Endothelial cell of umbilical vein (primary cell): Measurements from ENCODE around the gene HOXB3. TPM values are rescaled to one million over a fixed set of nuclear protein-coding genes. Genes with fewer than 3 reads are reported as not detected.

Experiments
- BruUV-seq: library from RNA; stranded (reverse); fragments of 400-500 nt; replicated peaks from 2 replicates; lab custom pipeline; 2021; lab: Mats Ljungman, UMichigan
- CTCF ChIA-PET: fragments of 300-600, 350-600 bp; sonication (Branson Sonifier 250); formaldehyde crosslinking; loops from one replicate; lab custom pipeline; 2021; ENCODE audit warnings: antibody characterized with exemption, inconsistent platforms; lab: Charles Lee
- POLR2A ChIA-PET: fragments of 300-600, 350-600 bp; sonication (Branson Sonifier 250); formaldehyde crosslinking; loops from one replicate; lab custom pipeline; 2021; ENCODE audit warnings: antibody characterized with exemption, inconsistent platforms; lab: Charles Lee
- DNase-seq: peaks from one replicate; pipeline ENCODE4 v3.0.0-alpha.2; 2011; ENCODE audit warnings: low read depth, low spot score
- FAIRE-seq: peaks from 2 replicates; lab custom pipeline; 2011; peaks lifted over from hg19 to GRCh38; lab: Jason Lieb, UNC
- H2AFZ ChIP-seq: 2 replicates; pipeline ENCODE4 v1.6.0; 2012; ENCODE audit warnings: low read depth, low read length, control low read depth, inconsistent platforms
- H3K27ac ChIP-seq: 2 replicates; pipeline ENCODE4 v1.5.1; 2011; ENCODE audit warnings: low read depth, mild to moderate bottlenecking, control low read depth, low read length, moderate library complexity; ENCODE audit not compliant: insufficient read depth
- H3K27me3 ChIP-seq, 2 experiments: 2 replicates each; pipeline versions ENCODE4 v1.6.0 to v1.6.1; 2011; ENCODE audit warnings: low read length in 2 of 2, mixed read lengths in 1 of 2; ENCODE audit not compliant: control insufficient read depth in 2 of 2, insufficient read depth in 2 of 2
- H3K36me3 ChIP-seq, 2 experiments: 2 replicates in 1 of 2; 3 replicates in 1 of 2; pipeline ENCODE4 v1.5.1; 2011; ENCODE audit warnings: low read length in 2 of 2, mild to moderate bottlenecking in 1 of 2, moderate library complexity in 1 of 2; ENCODE audit not compliant: control insufficient read depth in 2 of 2, insufficient read depth in 2 of 2; ENCODE audit errors: extremely low read depth in 1 of 2
- H3K4me1 ChIP-seq: 3 replicates; pipeline ENCODE4 v1.5.1; 2011; ENCODE audit warnings: mild to moderate bottlenecking, low read length; ENCODE audit not compliant: control insufficient read depth, insufficient read depth; ENCODE audit errors: extremely low read depth
- H3K4me2 ChIP-seq: 2 replicates; pipeline ENCODE4 v1.6.1; 2011; ENCODE audit warnings: low read length, control low read depth, mixed read lengths; ENCODE audit not compliant: insufficient read depth
- H3K4me3 ChIP-seq, 3 experiments: fragments of 200-600 bp in 1 of 3; sonication (generic), shearing (Covaris generic) in 1 of 3; replicated peaks in 1 of 3; 2 replicates each; pipeline ENCODE4 v1.5.1; 2011 to 2016; ENCODE audit warnings: control low read depth in 3 of 3, low read length in 3 of 3, mild to moderate bottlenecking in 2 of 3, inconsistent platforms in 1 of 3, low read depth in 1 of 3, moderate library complexity in 1 of 3; ENCODE audit not compliant: insufficient read depth in 1 of 3
- H3K79me2 ChIP-seq: 2 replicates; pipeline ENCODE4 v1.6.0; 2012; ENCODE audit warnings: low read length, inconsistent platforms; ENCODE audit not compliant: control insufficient read depth, insufficient read depth
- H3K9ac ChIP-seq: replicated peaks from 2 replicates; pipeline ENCODE3; 2011; ENCODE audit warnings: low read length, control low read depth; ENCODE audit not compliant: insufficient read depth; ENCODE audit errors: extremely low read depth
- H3K9me1 ChIP-seq: replicated peaks from 3 replicates; pipeline ENCODE4 v1.6.0; 2011; ENCODE audit warnings: mild to moderate bottlenecking, low read length; ENCODE audit not compliant: control insufficient read depth, insufficient read depth; ENCODE audit errors: extremely low read depth
- H3K9me3 ChIP-seq: replicated peaks from 2 replicates; pipeline ENCODE4 v1.5.1; 2012; ENCODE audit warnings: low read length, inconsistent platforms; ENCODE audit not compliant: control insufficient read depth, insufficient read depth
- H4K20me1 ChIP-seq: replicated peaks from 2 replicates; pipeline ENCODE3; 2011; ENCODE audit warnings: mild to moderate bottlenecking, low read length; ENCODE audit not compliant: control insufficient read depth, insufficient read depth; ENCODE audit errors: extremely low read depth
- EZH2 ChIP-seq: IDR thresholded peaks from 2 replicates; pipeline ENCODE4 v1.6.1; 2012; ENCODE audit warnings: borderline replicate concordance, low read depth, mild to moderate bottlenecking, moderate library complexity, low read length, inconsistent platforms; ENCODE audit not compliant: severe bottlenecking
- FOS ChIP-seq: IDR thresholded peaks from 2 replicates; pipeline ENCODE4 v1.6.1; 2011; ENCODE audit warnings: mild to moderate bottlenecking, low read length, moderate library complexity, borderline replicate concordance; ENCODE audit not compliant: insufficient read depth
- GATA2 ChIP-seq: IDR thresholded peaks from 2 replicates; pipeline ENCODE4 v1.7.0; 2011; ENCODE audit warnings: low read depth, mild to moderate bottlenecking, moderate library complexity, mixed read lengths, low read length; ENCODE audit not compliant: insufficient read length, insufficient read depth
- JUN ChIP-seq: IDR thresholded peaks from 2 replicates; pipeline ENCODE4 v1.6.1; 2011; ENCODE audit warnings: borderline replicate concordance, low read depth; ENCODE audit not compliant: insufficient read length, insufficient read depth
- MYC ChIP-seq: IDR thresholded peaks from one replicate; pipeline ENCODE4 v1.6.1; 2011; ENCODE audit warnings: mild to moderate bottlenecking, low read depth, low read length
- POLR2A ChIP-seq: IDR thresholded peaks from 2 replicates; pipeline ENCODE4 v1.6.1; 2012; ENCODE audit warnings: low read depth, mild to moderate bottlenecking, control low read depth, low read length
- POLR2AphosphoS5 ChIP-seq: IDR thresholded peaks from 2 replicates; pipeline ENCODE4 v1.6.1; 2012; ENCODE audit warnings: low read depth, mild to moderate bottlenecking, control low read depth, low read length, moderate library complexity; ENCODE audit not compliant: insufficient read depth
- dilution Hi-C: fragments of 300-500 bp; cut with MboI; formaldehyde crosslinking; loops from one replicate; pipeline ENCODE4 v1.15.0; 2019; ENCODE audit warnings: low sequenced_read_pairs; ENCODE audit not compliant: extremely low pct_ligation_motif_present
- intact Hi-C: fragments of 100-400 bp; cut with micrococcal nuclease; formaldehyde crosslinking; loops from one replicate; pipeline ENCODE4 v1.10.0; 2022
- polyA plus RNA-seq, 4 experiments: library from polyadenylated mRNA; depleted of rRNA in 3 of 4; stranded (reverse) in 3 of 4; unstranded in 1 of 4; fragments of >200 nt; gene quantifications; 2 replicates each; pipeline versions ENCODE4 v1.2.1 to v1.2.3, GENCODE V29; 2011 to 2012; ENCODE audit warnings: missing spikeins in 1 of 4
- total RNA-seq: library from RNA; stranded (reverse); gene quantifications from 2 replicates; pipeline ENCODE4 v1.2.3, GENCODE V29; 2021
- TF ChIP-seq, protein P1 (sequence below), 2 donors: IDR thresholded peaks; 1 replicate in 1 of 2; 2 replicates in 1 of 2; pipeline ENCODE4 v1.5.1; 2011; ENCODE audit warnings: low read length in 2 of 2, mild to moderate bottlenecking in 2 of 2, moderate library complexity in 2 of 2, control low read depth in 1 of 2, inconsistent platforms in 1 of 2, low read depth in 1 of 2; ENCODE audit not compliant: insufficient read depth in 1 of 2; ENCODE audit errors: extremely low read depth in 1 of 2
- TF ChIP-seq, protein P2 (sequence below): IDR thresholded peaks from 2 replicates; pipeline ENCODE4 v1.6.1; 2011; ENCODE audit not compliant: insufficient read depth, insufficient read length

Gene HOXB3
- total and polyA plus RNA-seq, 2 donors (not counting 3 experiments of a cell fraction or from before 2014, with no cell fraction given): 29.6 to 56.6 TPM

DNA sequence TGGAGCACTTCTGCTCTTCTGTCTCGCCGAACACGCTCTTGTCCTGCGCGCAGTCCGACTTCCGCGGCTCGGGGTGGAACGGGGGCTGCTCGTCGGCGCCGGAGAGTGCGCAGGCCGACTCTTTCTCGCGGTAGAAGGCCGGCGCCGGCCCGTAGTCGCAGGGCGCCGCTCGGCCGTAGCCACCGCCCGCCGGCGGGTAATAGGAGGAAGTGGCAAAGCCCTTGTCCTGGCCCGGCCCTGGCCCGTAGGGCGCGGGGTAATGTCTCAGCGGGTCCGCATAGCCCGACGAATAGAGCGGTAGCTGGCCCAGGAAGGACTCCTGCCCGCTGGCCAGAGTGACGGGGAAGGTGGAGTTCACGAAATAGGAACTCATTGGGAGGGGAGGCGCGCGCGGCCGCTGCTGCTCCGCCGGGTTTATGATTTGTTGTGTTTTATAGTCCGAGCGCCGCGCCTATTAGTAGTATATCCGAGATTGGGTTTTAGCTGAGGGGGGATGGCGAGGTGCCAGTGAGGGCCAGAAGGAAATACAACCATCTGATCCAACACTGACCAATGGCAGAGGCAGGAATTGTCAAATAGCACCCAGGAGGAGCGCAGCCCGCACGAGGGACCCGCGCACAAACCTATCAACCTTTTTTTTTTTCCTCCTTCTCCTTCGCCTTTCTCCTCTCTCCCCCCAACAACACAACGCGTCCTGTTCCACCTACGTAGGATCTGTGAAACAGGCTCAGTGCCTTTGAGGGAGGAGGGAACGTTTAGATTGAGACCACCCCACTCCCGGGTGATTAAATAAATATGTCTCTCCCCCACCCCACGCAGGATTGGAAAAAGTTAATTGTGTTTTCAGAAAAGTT lies 8.0 kb upstream of the HOXB3 start:
- dilution Hi-C loops: no loop called here
- ChIA-PET CTCF (interaction anchor here (0.7 to 1.8 kb wide), 5 partner anchors 10 to 382 kb away, joined by 3 to 5 read pairs (median 3); no protein-coding TSS in a partner anchor), POLR2A (interaction anchor here (1.0 kb wide), 1 partner anchor 15 kb away, joined by 4 read pairs; no protein-coding TSS in a partner anchor)
- no peaks in the 10 kb centered on the region for H3K9me1 ChIP-seq
- H3K4me2 ChIP-seq: peak overlapping the region; percentile 28
- no peaks in the 10 kb centered on the region for H3K27me3 ChIP-seq
- peaks cover 77% of the 10 kb centered on the region for H3K79me2 ChIP-seq
- intact Hi-C loops: no loop called here
- FAIRE-seq (peak; percentile 79), DNase-seq (peak; percentile 65)
- H3K4me3 ChIP-seq: peak overlapping the region; percentile 35 to 43 (median 36)
- no peaks in the 10 kb centered on the region for H4K20me1 ChIP-seq
- TF ChIP-seq EZH2 (no peak), POLR2A (peak; percentile 58), POLR2AphosphoS5 (peak; percentile 43)
- TF ChIP-seq, protein P1, sequence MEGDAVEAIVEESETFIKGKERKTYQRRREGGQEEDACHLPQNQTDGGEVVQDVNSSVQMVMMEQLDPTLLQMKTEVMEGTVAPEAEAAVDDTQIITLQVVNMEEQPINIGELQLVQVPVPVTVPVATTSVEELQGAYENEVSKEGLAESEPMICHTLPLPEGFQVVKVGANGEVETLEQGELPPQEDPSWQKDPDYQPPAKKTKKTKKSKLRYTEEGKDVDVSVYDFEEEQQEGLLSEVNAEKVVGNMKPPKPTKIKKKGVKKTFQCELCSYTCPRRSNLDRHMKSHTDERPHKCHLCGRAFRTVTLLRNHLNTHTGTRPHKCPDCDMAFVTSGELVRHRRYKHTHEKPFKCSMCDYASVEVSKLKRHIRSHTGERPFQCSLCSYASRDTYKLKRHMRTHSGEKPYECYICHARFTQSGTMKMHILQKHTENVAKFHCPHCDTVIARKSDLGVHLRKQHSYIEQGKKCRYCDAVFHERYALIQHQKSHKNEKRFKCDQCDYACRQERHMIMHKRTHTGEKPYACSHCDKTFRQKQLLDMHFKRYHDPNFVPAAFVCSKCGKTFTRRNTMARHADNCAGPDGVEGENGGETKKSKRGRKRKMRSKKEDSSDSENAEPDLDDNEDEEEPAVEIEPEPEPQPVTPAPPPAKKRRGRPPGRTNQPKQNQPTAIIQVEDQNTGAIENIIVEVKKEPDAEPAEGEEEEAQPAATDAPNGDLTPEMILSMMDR (IDR thresholded peaks at IDR 0.05; ENCODE audit: extremely low read depth in 1 of 2, insufficient read depth in 1 of 2, low read depth in 1 of 2, low read length in 2 of 2): no peak
- H2AFZ ChIP-seq: peak overlapping the region; percentile 37
- peak overlapping the region; percentile 55 for H3K9ac ChIP-seq
- H3K4me1 ChIP-seq: peaks cover 33% of the 10 kb centered on the region
- H3K27ac ChIP-seq: peak overlapping the region; percentile 36
- H3K9me3 ChIP-seq: no peaks in the 10 kb centered on the region
- no TSS peak for BruUV-seq
- peaks cover 3% of the 10 kb centered on the region in 2 experiments for H3K36me3 ChIP-seq

DNA sequence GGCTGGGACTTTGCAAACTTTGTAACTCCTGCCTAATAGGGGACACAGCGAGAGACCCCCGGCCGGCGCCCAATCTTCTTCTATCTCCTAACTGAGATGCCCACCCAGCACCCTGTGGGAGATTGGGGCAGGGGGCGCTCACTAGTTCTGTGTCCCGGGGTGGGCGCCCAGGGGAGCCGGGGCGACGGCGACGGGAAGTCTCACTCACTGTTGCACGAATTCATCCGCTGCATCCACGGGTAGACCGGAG lies 7.4 kb upstream of the HOXB3 start:
- peak overlapping the region; percentile 36 for H3K27ac ChIP-seq
- peaks cover 76% of the 10 kb centered on the region for H3K79me2 ChIP-seq
- peaks cover 3% of the 10 kb centered on the region in 2 experiments for H3K36me3 ChIP-seq
- H2AFZ ChIP-seq: peak overlapping the region; percentile 37
- FAIRE-seq (peak; percentile 65), DNase-seq (no peak)
- no peaks in the 10 kb centered on the region for H4K20me1 ChIP-seq
- BruUV-seq: no TSS peak
- TF ChIP-seq GATA2: no peak
- TF ChIP-seq EZH2: no peak
- TF ChIP-seq, protein P2, sequence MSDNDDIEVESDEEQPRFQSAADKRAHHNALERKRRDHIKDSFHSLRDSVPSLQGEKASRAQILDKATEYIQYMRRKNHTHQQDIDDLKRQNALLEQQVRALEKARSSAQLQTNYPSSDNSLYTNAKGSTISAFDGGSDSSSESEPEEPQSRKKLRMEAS: no peak
- TF ChIP-seq, protein P1 (IDR thresholded peaks at IDR 0.05; ENCODE audit: extremely low read depth in 1 of 2, insufficient read depth in 1 of 2, low read depth in 1 of 2, low read length in 2 of 2): no peak
- no peak for TF ChIP-seq FOS
- TF ChIP-seq POLR2A: no peak
- no peak for TF ChIP-seq MYC
- no peak for TF ChIP-seq POLR2AphosphoS5
- TF ChIP-seq JUN: no peak
- no peaks in the 10 kb centered on the region for H3K9me1 ChIP-seq
- H3K27me3 ChIP-seq: no peaks in the 10 kb centered on the region
- no peaks in the 10 kb centered on the region for H3K9me3 ChIP-seq
- H3K4me3 ChIP-seq: peak overlapping the region; percentile 35 to 43 (median 36)
- H3K4me1 ChIP-seq: peaks cover 32% of the 10 kb centered on the region
- POLR2A ChIA-PET: interaction anchor here (1.0 kb wide), 1 partner anchor 15 kb away, joined by 4 read pairs; no protein-coding TSS in a partner anchor
- H3K4me2 ChIP-seq: peak overlapping the region; percentile 28
- H3K9ac ChIP-seq: peak overlapping the region; percentile 55
- dilution Hi-C loops (no loop called here), intact Hi-C loops (no loop called here)
- CTCF ChIA-PET: interaction anchor here (0.7 to 1.6 kb wide), 2 partner anchors 10 to 338 kb away, joined by 3 read pairs; no protein-coding TSS in a partner anchor
